ENCODE measurements around the gene TEX22.

DNA sequence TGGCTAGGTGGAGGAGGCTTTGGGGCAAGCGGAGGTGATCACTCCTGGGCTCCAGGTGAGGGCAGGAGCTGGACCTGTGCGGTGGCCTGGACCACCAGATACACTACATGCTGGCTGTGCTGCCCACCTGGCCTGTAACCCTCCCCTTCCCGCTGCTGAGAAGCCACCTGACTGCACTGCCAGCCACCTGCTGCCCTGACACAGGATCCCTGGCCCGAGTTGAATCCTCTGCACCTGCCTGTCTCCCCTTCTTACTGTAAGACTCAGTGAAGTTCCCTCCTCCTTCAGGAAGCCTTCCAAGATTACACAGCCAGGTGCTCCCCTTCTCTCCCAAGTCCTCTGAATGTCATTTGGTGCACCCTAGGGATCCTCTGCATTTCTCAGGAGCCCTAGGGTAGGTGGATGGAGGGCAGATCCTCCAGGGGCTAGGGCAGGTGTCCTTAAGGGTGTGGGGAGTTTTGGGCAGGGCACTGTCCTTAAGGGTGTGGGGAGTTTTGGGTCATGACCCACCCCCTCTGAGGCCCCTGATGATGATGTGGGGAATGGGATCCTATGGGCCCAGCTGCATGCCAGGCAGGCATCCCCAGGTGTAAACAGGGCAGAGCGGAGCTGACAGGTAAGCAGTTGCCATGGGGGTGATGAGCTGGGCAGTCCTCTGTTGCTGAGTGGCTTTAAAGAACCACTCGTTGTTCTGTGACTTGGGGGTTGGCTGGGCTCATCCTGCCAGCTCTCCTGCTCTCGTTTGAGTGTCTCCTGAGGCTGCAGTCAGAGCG, 14.6 kb downstream of the TEX22 start:
- TF ChIP-seq, protein P1, sequence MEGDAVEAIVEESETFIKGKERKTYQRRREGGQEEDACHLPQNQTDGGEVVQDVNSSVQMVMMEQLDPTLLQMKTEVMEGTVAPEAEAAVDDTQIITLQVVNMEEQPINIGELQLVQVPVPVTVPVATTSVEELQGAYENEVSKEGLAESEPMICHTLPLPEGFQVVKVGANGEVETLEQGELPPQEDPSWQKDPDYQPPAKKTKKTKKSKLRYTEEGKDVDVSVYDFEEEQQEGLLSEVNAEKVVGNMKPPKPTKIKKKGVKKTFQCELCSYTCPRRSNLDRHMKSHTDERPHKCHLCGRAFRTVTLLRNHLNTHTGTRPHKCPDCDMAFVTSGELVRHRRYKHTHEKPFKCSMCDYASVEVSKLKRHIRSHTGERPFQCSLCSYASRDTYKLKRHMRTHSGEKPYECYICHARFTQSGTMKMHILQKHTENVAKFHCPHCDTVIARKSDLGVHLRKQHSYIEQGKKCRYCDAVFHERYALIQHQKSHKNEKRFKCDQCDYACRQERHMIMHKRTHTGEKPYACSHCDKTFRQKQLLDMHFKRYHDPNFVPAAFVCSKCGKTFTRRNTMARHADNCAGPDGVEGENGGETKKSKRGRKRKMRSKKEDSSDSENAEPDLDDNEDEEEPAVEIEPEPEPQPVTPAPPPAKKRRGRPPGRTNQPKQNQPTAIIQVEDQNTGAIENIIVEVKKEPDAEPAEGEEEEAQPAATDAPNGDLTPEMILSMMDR (conservative IDR thresholded peaks at IDR 0.05 in 1 of 2, IDR thresholded peaks at IDR 0.05 in 1 of 2; ENCODE audit: low read depth in 1 of 2, low read length in 2 of 2) = no peak
- no peak for TF ChIP-seq EZH2 (IDR thresholded peaks at IDR 0.05; ENCODE audit: low read length, missing control alignments)

Data from fibroblast of lung (primary cell).